ENCODE data around the gene CCDC184. TPM values are rescaled to one million over a fixed set of nuclear protein-coding genes. Genes with fewer than 3 reads are reported as not detected.
"Not testable (repeated sequence)": the region's sequence is repeated elsewhere in the genome, so short reads cannot be mapped to it uniquely, and the experiment has no call there.

Gene CCDC184
- total and polyA plus RNA-seq, 2 of the 13 experiments (the other 11 are each of a cell fraction or from before 2014, with no cell fraction given), result not detected

DNA sequence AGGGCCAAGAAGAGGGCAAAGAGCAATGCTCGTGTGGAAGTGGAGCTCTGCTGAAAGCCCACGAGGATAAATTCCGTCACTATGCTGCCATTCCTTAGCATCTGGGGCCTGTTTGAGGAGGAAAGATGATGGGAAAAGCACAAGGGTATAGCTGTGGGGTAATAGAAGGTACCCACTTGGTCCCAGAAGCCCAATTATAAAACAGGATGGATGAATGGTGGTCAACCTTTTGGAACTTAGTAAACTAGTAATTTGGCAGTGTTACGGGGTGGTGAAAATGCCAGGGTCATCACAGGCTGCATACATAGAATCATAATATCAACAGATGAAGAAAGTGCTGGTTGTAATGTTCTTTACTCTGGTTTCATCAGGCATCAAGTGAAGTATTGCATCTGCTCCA is 19.7 kb downstream of the CCDC184 start, which contains the start of gene OR10AD1 (continued):
- no peak for TF ChIP-seq EED (CRISPR knock-in tag; IDR thresholded peaks at IDR 0.05)
- TF ChIP-seq, protein P1, sequence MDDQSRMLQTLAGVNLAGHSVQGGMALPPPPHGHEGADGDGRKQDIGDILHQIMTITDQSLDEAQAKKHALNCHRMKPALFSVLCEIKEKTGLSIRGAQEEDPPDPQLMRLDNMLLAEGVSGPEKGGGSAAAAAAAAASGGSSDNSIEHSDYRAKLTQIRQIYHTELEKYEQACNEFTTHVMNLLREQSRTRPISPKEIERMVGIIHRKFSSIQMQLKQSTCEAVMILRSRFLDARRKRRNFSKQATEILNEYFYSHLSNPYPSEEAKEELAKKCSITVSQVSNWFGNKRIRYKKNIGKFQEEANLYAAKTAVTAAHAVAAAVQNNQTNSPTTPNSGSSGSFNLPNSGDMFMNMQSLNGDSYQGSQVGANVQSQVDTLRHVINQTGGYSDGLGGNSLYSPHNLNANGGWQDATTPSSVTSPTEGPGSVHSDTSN (CRISPR knock-in tag; IDR thresholded peaks at IDR 0.05; ENCODE audit: borderline replicate concordance), result no peak
- TF ChIP-seq ZNF607 (CRISPR knock-in tag; IDR thresholded peaks at IDR 0.05; ENCODE audit: borderline replicate concordance), result no peak
- no peak for TF ChIP-seq KIAA2018 (CRISPR knock-in tag; IDR thresholded peaks at IDR 0.05; ENCODE audit: borderline replicate concordance)
- TF ChIP-seq DR1 (CRISPR knock-in tag; IDR thresholded peaks at IDR 0.05), result no peak
- no peak for TF ChIP-seq ZNF660 (CRISPR knock-in tag; IDR thresholded peaks at IDR 0.05; ENCODE audit: borderline replicate concordance, low read depth)
- no peak for TF ChIP-seq ZNF567 (CRISPR knock-in tag; IDR thresholded peaks at IDR 0.05; ENCODE audit: borderline replicate concordance)
- TF ChIP-seq ZNF362 (CRISPR knock-in tag; IDR thresholded peaks at IDR 0.05; ENCODE audit: borderline replicate concordance), result no peak

- in situ Hi-C loops (cut with HindIII; ENCODE audit: extremely low pct_ligation_motif_present, low pct_unique_long_range_greater_than_20kb); BruUV-seq (replicated peaks); CTCF ChIA-PET (ENCODE audit: low intra/inter-chr PET ratio, low total read pairs); H3K9me3 ChIP-seq (ENCODE audit: low read length); H3K4me2 ChIP-seq (ENCODE audit: low read depth, low read length); H3K4me3 ChIP-seq (replicated peaks in 1 of 3; ENCODE audit: insufficient read depth in 1 of 3, low read depth in 2 of 3, low read length in 3 of 3); intact Hi-C loops (cut with micrococcal nuclease; ENCODE audit: unreplicated experiment); DNase-seq (ENCODE audit: low spot score); H3K36me3 ChIP-seq (replicated peaks in 1 of 2; ENCODE audit: control insufficient read depth in 1 of 2, insufficient read depth in 2 of 2, low read length in 2 of 2); H3K4me1 ChIP-seq (ENCODE audit: insufficient read depth, low read length); ATAC-seq; H3K9ac ChIP-seq (ENCODE audit: insufficient read depth, low read depth, low read length); H3K79me2 ChIP-seq (ENCODE audit: insufficient read depth, low read length); POLR2A ChIA-PET; H3K27ac ChIP-seq (ENCODE audit: extremely low read length, insufficient read depth, low read length); H4K20me1 ChIP-seq (ENCODE audit: insufficient read depth, low read length); H3K27me3 ChIP-seq (ENCODE audit: control insufficient read depth in 1 of 2, insufficient read depth in 2 of 2, low read length in 2 of 2); FAIRE-seq; H2AFZ ChIP-seq (ENCODE audit: low read length): not testable (repeated sequence)
- WGBS (ENCODE audit: low lambda C conversion rate), result 5% methylated on average over 1 of the region's 2 CpGs
These were observed 26.1 kb downstream of the CCDC184 start for GRCh38 chr12:48209495-48209894.
